Retinal pigment epithelial cell (primary cell): ENCODE results near the gene PTPN6.

ENCODE experiments used
- DNase-seq: peaks from one replicate; pipeline ENCODE4 v3.0.0-alpha.2; 2010; ENCODE audit warnings: low read depth
- H3K4me3 ChIP-seq: 2 replicates; pipeline ENCODE4 v1.5.1; 2011; ENCODE audit warnings: mild to moderate bottlenecking, low read length, control low read depth, moderate library complexity
- TF ChIP-seq, protein P1 (sequence below): conservative IDR thresholded peaks from 2 replicates; pipeline ENCODE4 v1.5.1; 2011; ENCODE audit warnings: low read depth, low read length, control low read depth, inconsistent platforms

Gene PTPN6

DNA sequence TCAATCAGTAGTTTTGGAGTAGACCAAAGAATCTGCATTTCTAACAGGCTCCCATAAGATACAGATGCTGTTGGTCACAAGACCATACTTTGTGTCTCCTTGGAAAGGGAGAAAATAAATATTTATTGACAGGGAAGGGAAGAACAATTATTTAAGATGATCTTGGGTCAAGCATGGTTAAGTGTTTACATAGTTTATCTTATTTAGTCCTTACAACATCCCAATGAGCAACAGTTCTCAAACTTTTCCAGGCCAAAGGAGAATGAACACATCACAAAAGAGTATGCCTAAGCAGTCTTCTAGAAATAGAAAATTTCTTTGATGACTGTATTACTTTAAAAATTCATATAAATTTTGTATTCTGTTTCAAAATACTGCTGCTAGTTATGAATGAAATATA lies 58.4 kb downstream of the PTPN6 start:
- H3K4me3 ChIP-seq, result no peak overlapping the region
- DNase-seq, result no peak
- TF ChIP-seq, protein P1, sequence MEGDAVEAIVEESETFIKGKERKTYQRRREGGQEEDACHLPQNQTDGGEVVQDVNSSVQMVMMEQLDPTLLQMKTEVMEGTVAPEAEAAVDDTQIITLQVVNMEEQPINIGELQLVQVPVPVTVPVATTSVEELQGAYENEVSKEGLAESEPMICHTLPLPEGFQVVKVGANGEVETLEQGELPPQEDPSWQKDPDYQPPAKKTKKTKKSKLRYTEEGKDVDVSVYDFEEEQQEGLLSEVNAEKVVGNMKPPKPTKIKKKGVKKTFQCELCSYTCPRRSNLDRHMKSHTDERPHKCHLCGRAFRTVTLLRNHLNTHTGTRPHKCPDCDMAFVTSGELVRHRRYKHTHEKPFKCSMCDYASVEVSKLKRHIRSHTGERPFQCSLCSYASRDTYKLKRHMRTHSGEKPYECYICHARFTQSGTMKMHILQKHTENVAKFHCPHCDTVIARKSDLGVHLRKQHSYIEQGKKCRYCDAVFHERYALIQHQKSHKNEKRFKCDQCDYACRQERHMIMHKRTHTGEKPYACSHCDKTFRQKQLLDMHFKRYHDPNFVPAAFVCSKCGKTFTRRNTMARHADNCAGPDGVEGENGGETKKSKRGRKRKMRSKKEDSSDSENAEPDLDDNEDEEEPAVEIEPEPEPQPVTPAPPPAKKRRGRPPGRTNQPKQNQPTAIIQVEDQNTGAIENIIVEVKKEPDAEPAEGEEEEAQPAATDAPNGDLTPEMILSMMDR, result no peak
